IMR-90 (cell line): ENCODE measurements around the gene AGK. TPM values are rescaled to one million over a fixed set of nuclear protein-coding genes. Genes with fewer than 3 reads are reported as not detected.

Experiments
- ATAC-seq: fragments of 200-7000 bp; cut with Tn5 transposase; 2 replicates; pipeline ENCODE4 v1.9.1; 2020; ENCODE audit warnings: low read depth, mild to moderate bottlenecking, moderate library complexity
- BruUV-seq: library from RNA; stranded (reverse); fragments of 400-500 nt; replicated peaks from 2 replicates; lab custom pipeline; 2021; lab: Mats Ljungman, UMichigan
- CTCF ChIA-PET: fragments of 300-600 bp; formaldehyde crosslinking; extraction: SDS; loops from one replicate; lab custom pipeline; 2021; ENCODE audit warnings: antibody characterized with exemption; lab: Yijun Ruan, JAX
- POLR2A ChIA-PET: fragments of 300-600 bp; sonication (Branson Sonifier 250); formaldehyde crosslinking; loops from one replicate; lab custom pipeline; 2022; ENCODE audit warnings: antibody characterized with exemption; ENCODE audit not compliant: unreplicated experiment; lab: Charles Lee
- DNase-seq: peaks from one replicate; pipeline ENCODE4 v3.0.0; 2013
- H2AFZ ChIP-seq: replicated peaks from 2 replicates; pipeline ENCODE3; 2013; ENCODE audit warnings: low read length, mild to moderate bottlenecking; ENCODE audit not compliant: poor library complexity
- H2AK5ac ChIP-seq: 2 replicates; pipeline ENCODE4 v1.6.1; 2013; ENCODE audit warnings: low read depth, low read length, inconsistent platforms
- H2AK9ac ChIP-seq: replicated peaks from 2 replicates; pipeline ENCODE3; 2013; ENCODE audit warnings: mild to moderate bottlenecking, low read depth, low read length, moderate library complexity; ENCODE audit not compliant: poor library complexity
- H2BK120ac ChIP-seq: 2 replicates; pipeline ENCODE4 v1.6.1; 2013; ENCODE audit warnings: low read depth, low read length, inconsistent platforms
- H2BK15ac ChIP-seq: 3 replicates; pipeline ENCODE4 v1.6.1; 2013; ENCODE audit warnings: low read depth, low read length, inconsistent platforms
- H2BK20ac ChIP-seq: 2 replicates; pipeline ENCODE4 v1.6.1; 2013; ENCODE audit warnings: low read depth, mild to moderate bottlenecking, inconsistent platforms, low read length, moderate library complexity
- H2BK5ac ChIP-seq: 2 replicates; pipeline ENCODE4 v1.6.1; 2013; ENCODE audit warnings: mild to moderate bottlenecking, low read depth, low read length, inconsistent platforms; ENCODE audit not compliant: poor library complexity, severe bottlenecking
- H3K14ac ChIP-seq: replicated peaks from 2 replicates; pipeline ENCODE4 v1.6.1; 2013; ENCODE audit warnings: low read depth, low read length, inconsistent platforms
- H3K18ac ChIP-seq: 2 replicates; pipeline ENCODE4 v1.6.1; 2013; ENCODE audit warnings: low read depth, low read length, control low read depth
- H3K23ac ChIP-seq: 2 replicates; pipeline ENCODE4 v1.6.1; 2013; ENCODE audit warnings: low read depth, low read length, inconsistent platforms
- H3K27ac ChIP-seq: 2 replicates; pipeline ENCODE4 v1.5.1; 2013; ENCODE audit warnings: mild to moderate bottlenecking, control low read depth, low read length; ENCODE audit not compliant: insufficient read depth
- H3K27me3 ChIP-seq: 2 replicates; pipeline ENCODE4 v1.6.1; 2013; ENCODE audit warnings: low read length; ENCODE audit not compliant: control insufficient read depth, insufficient read depth
- H3K36me3 ChIP-seq: 2 replicates; pipeline ENCODE4 v1.6.1; 2013; ENCODE audit warnings: low read length, mixed read lengths; ENCODE audit not compliant: control insufficient read depth, insufficient read depth
- H3K4ac ChIP-seq: 2 replicates; pipeline ENCODE4 v1.6.1; 2013; ENCODE audit warnings: low read depth, low read length, inconsistent platforms
- H3K4me1 ChIP-seq: 2 replicates; pipeline ENCODE4 v1.6.1; 2013; ENCODE audit warnings: low read length, mixed read lengths; ENCODE audit not compliant: control insufficient read depth, insufficient read depth
- H3K4me2 ChIP-seq: 2 replicates; pipeline ENCODE4 v1.6.1; 2013; ENCODE audit warnings: low read depth, mild to moderate bottlenecking, control low read depth, low read length, moderate library complexity
- H3K4me3 ChIP-seq: 2 replicates; pipeline ENCODE4 v1.5.1; 2013; ENCODE audit warnings: low read depth, mild to moderate bottlenecking, control low read depth, low read length, moderate library complexity; ENCODE audit not compliant: insufficient read depth
- H3K56ac ChIP-seq: 2 replicates; pipeline ENCODE4 v1.6.1; 2013; ENCODE audit warnings: low read length, inconsistent platforms; ENCODE audit not compliant: insufficient read depth; ENCODE audit errors: extremely low read depth
- H3K79me1 ChIP-seq, 2 experiments: 2 replicates each; pipeline ENCODE4 v1.6.1; 2013; ENCODE audit warnings: low read length in 2 of 2, inconsistent platforms in 1 of 2, low read depth in 1 of 2
- H3K9ac ChIP-seq: 2 replicates; pipeline ENCODE4 v1.6.1; 2013; ENCODE audit warnings: low read depth, low read length, control low read depth
- H3K9me1 ChIP-seq: 2 replicates; pipeline ENCODE4 v1.6.1; 2013; ENCODE audit warnings: low read length, inconsistent platforms; ENCODE audit not compliant: insufficient read depth
- H3K9me3 ChIP-seq: 2 replicates; pipeline ENCODE4 v1.6.1; 2013; ENCODE audit warnings: low read length; ENCODE audit not compliant: control insufficient read depth, insufficient read depth
- H4K20me1 ChIP-seq: 2 replicates; pipeline ENCODE4 v1.6.1; 2013; ENCODE audit warnings: low read length, inconsistent platforms; ENCODE audit not compliant: insufficient read depth
- H4K5ac ChIP-seq: 2 replicates; pipeline ENCODE4 v1.6.1; 2013; ENCODE audit warnings: mild to moderate bottlenecking, low read depth, low read length, control low read depth
- H4K8ac ChIP-seq, 2 experiments: 2 replicates each; pipeline ENCODE4 v1.6.1; 2013; ENCODE audit warnings: low read depth in 2 of 2, low read length in 2 of 2, control low read depth in 1 of 2, inconsistent platforms in 1 of 2
- H4K91ac ChIP-seq: 2 replicates; pipeline ENCODE4 v1.6.1; 2013; ENCODE audit warnings: low read depth, low read length, inconsistent platforms; ENCODE audit not compliant: insufficient read depth
- CEBPB ChIP-seq: IDR thresholded peaks from 2 replicates; pipeline ENCODE4 v1.6.1; 2012; ENCODE audit warnings: low read depth, low read length, improper control_type of control experiment
- CHD1 ChIP-seq: IDR thresholded peaks from 2 replicates; pipeline ENCODE4 v1.6.1; 2012; ENCODE audit warnings: low read depth, low read length, improper control_type of control experiment
- CTCF ChIP-seq: conservative IDR thresholded peaks from 2 replicates; pipeline ENCODE4 v1.5.1; 2012; ENCODE audit warnings: mild to moderate bottlenecking, low read depth, low read length, improper control_type of control experiment
- FOS ChIP-seq: fragments of 150-350 bp; IDR thresholded peaks from 2 replicates; pipeline ENCODE4 v1.6.1; 2016; ENCODE audit warnings: low read depth, low read length
- MAFK ChIP-seq: IDR thresholded peaks from 2 replicates; pipeline ENCODE4 v1.6.1; 2012; ENCODE audit warnings: low read depth, low read length, improper control_type of control experiment
- MXI1 ChIP-seq: IDR thresholded peaks from 2 replicates; pipeline ENCODE4 v1.6.1; 2012; ENCODE audit warnings: low read depth, mild to moderate bottlenecking, low read length, moderate library complexity, borderline replicate concordance
- NFE2L2 ChIP-seq: fragments of 150-350 bp; IDR thresholded peaks from 2 replicates; pipeline ENCODE4 v1.6.1; 2016; ENCODE audit warnings: low read depth, mild to moderate bottlenecking, low read length
- POLR2A ChIP-seq: IDR thresholded peaks from 2 replicates; pipeline ENCODE4 v1.6.1; 2012; ENCODE audit warnings: mild to moderate bottlenecking, low read depth, low read length
- RAD21 ChIP-seq: IDR thresholded peaks from 2 replicates; pipeline ENCODE4 v1.6.1; 2012; ENCODE audit warnings: low read length, improper control_type of control experiment
- RCOR1 ChIP-seq: IDR thresholded peaks from 2 replicates; pipeline ENCODE4 v1.6.1; 2012; ENCODE audit warnings: mild to moderate bottlenecking, low read length, improper control_type of control experiment; ENCODE audit not compliant: insufficient replicate concordance
- RFX5 ChIP-seq: IDR thresholded peaks from 2 replicates; pipeline ENCODE4 v1.8.0; 2012; ENCODE audit warnings: low read depth, mild to moderate bottlenecking, low read length, moderate library complexity
- SMC3 ChIP-seq: fragments of 150-350 bp; IDR thresholded peaks from 2 replicates; pipeline ENCODE4 v1.6.1; 2016; ENCODE audit warnings: low read depth, mild to moderate bottlenecking, antibody characterized with exemption, low read length, moderate library complexity
- USF2 ChIP-seq: fragments of 150-350 bp; IDR thresholded peaks from 2 replicates; pipeline ENCODE4 v1.6.1; 2017; ENCODE audit warnings: mild to moderate bottlenecking, antibody characterized with exemption, low read length, low read depth
- WGBS, 2 experiments: methylation state at CpG; one replicate each; pipeline versions ENCODE4 v1.1.5 to v1.1.7; 2013; ENCODE audit warnings: missing lambda C conversion rate in 2 of 2; ENCODE audit not compliant: insufficient read length in 1 of 2; ENCODE audit errors: extremely low coverage in 2 of 2; 5-methylcytosine and 5-hydroxymethylcytosine counted together
- dilution Hi-C: fragments of 300-500 bp; cut with HindIII; formaldehyde crosslinking; loops from one replicate; pipeline ENCODE4 v1.14.3; 2018; ENCODE audit warnings: low sequenced_read_pairs; ENCODE audit not compliant: unreplicated experiment
- in situ Hi-C: fragments of 300-500 bp; cut with MboI; formaldehyde crosslinking; loops from 3 replicates; pipeline ENCODE4 v1.14.3; 2019; ENCODE audit warnings: low sequenced_read_pairs, inconsistent platforms, mixed read lengths
- intact Hi-C: fragments of 100-400 bp; cut with micrococcal nuclease; formaldehyde crosslinking; loops from 2 replicates; pipeline ENCODE4 v1.10.0; 2022
- polyA plus RNA-seq, 3 experiments: library from polyadenylated mRNA; depleted of rRNA; stranded (reverse); fragments of >200 nt; gene quantifications; 2 replicates each; pipeline ENCODE4 v1.2.3, GENCODE V29; 2012; ENCODE audit warnings: low replicate concordance in 1 of 3
- total RNA-seq: library from RNA; depleted of rRNA; stranded (reverse); fragments of >200 nt; gene quantifications from 2 replicates; pipeline ENCODE4 v1.2.3, GENCODE V29; 2012
- TF ChIP-seq, protein P1 (sequence below): fragments of 150-350 bp; IDR thresholded peaks from 2 replicates; pipeline ENCODE4 v1.6.1; 2016; ENCODE audit warnings: low read depth, mild to moderate bottlenecking, low read length, moderate library complexity, borderline replicate concordance

The AGK gene
- total and polyA plus RNA-seq, 2 of the 4 experiments (the other 2 are of a cell fraction): 35.5 to 37.3 TPM

- Histone ChIP-seq H3K4ac (no peak overlapping the region), H3K18ac (no peak overlapping the region), H2AK5ac (no peak overlapping the region), H3K4me3 (no peak overlapping the region), H3K9me3 (no peaks in the 10 kb centered on the region), H3K23ac (no peak overlapping the region), H3K79me1 (peaks cover 17 to 27% of the 10 kb centered on the region in 2 experiments), H3K4me1 (peaks cover 3% of the 10 kb centered on the region; the same call in 1 of the 2 replicates), H4K5ac (no peak overlapping the region), H3K56ac (no peak overlapping the region), H2BK15ac (no peak overlapping the region), H3K9me1 (peaks cover 4% of the 10 kb centered on the region), H2AK9ac (no peak overlapping the region), H4K8ac (no peak overlapping the region), H3K14ac (no peak overlapping the region), H2BK5ac (no peak overlapping the region), H3K4me2 (no peak overlapping the region), H2AFZ (no peak overlapping the region), H2BK120ac (no peak overlapping the region), H3K36me3 (no peaks in the 10 kb centered on the region), H4K91ac (no peak overlapping the region), H3K27ac (no peak overlapping the region), H2BK20ac (no peak overlapping the region), H3K9ac (no peak overlapping the region), H4K20me1 (no peaks in the 10 kb centered on the region), H3K27me3 (no peaks in the 10 kb centered on the region)
- no TSS peak for BruUV-seq
- in situ Hi-C loops: loop anchor here (25.0 kb wide), 1 partner anchor 737 kb away; no protein-coding TSS in a partner anchor
- ChIA-PET CTCF (interaction anchor here (0.6 to 0.8 kb wide), 2 partner anchors 8 to 1098 kb away, joined by 3 to 5 read pairs; no protein-coding TSS in a partner anchor), POLR2A (no interaction called here)
- dilution Hi-C loops: no loop called here
- no CpG with 5 or more reads among the region's 2 CpGs for WGBS, 2 experiments
- TF ChIP-seq POLR2A (no peak), RFX5 (no peak), FOS (no peak), RAD21 (no peak), CEBPB (no peak), NFE2L2 (no peak), RCOR1 (no peak), SMC3 (no peak), CTCF (no peak), MAFK (no peak), CHD1 (no peak), MXI1 (no peak), USF2 (no peak)
- TF ChIP-seq, protein P1, sequence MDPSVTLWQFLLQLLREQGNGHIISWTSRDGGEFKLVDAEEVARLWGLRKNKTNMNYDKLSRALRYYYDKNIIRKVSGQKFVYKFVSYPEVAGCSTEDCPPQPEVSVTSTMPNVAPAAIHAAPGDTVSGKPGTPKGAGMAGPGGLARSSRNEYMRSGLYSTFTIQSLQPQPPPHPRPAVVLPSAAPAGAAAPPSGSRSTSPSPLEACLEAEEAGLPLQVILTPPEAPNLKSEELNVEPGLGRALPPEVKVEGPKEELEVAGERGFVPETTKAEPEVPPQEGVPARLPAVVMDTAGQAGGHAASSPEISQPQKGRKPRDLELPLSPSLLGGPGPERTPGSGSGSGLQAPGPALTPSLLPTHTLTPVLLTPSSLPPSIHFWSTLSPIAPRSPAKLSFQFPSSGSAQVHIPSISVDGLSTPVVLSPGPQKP: no peak
- intact Hi-C loops: no loop called here
- DNase-seq (no peak), ATAC-seq (no peak)
These were observed 1.6 kb upstream of the AGK start for GRCh38 chr7:141549582-141549981.
